H1 (cell line): Measurements from ENCODE around the gene NFE2L2. TPM values are rescaled to one million over a fixed set of nuclear protein-coding genes. Genes with fewer than 3 reads are reported as not detected.

Experiments
- CTCF ChIA-PET: fragments of 300-600 bp; sonication (Branson Sonifier 250); formaldehyde crosslinking; loops from one replicate; lab custom pipeline; 2021; ENCODE audit not compliant: partially characterized antibody; lab: Charles Lee
- POLR2A ChIA-PET: fragments of 300-600 bp; sonication (Branson Sonifier 250); formaldehyde crosslinking; loops from one replicate; lab custom pipeline; 2021; ENCODE audit warnings: inconsistent platforms; ENCODE audit not compliant: partially characterized antibody; lab: Charles Lee
- DNase-seq, 2 experiments: peaks; one replicate each; pipeline versions ENCODE4 v3.0.0 to v3.0.0-alpha.2; 2010 to 2022; ENCODE audit warnings: low spot score in 2 of 2, low read depth in 1 of 2, mixed read lengths in 1 of 2
- FAIRE-seq: peaks from 2 replicates; lab custom pipeline; 2011; peaks lifted over from hg19 to GRCh38; lab: Jason Lieb, UNC
- H2AFZ ChIP-seq: 2 replicates; pipeline ENCODE4 v1.8.1; 2012; ENCODE audit warnings: low read length, inconsistent platforms
- H2AK5ac ChIP-seq: 2 replicates; pipeline ENCODE4 v1.6.1; 2013; ENCODE audit warnings: low read depth, low read length
- H2BK120ac ChIP-seq: replicated peaks from 2 replicates; pipeline ENCODE3; 2013; ENCODE audit warnings: low read depth, low read length, inconsistent platforms
- H2BK12ac ChIP-seq: 2 replicates; pipeline ENCODE4 v1.6.1; 2013; ENCODE audit warnings: low read depth, low read length
- H2BK15ac ChIP-seq: 2 replicates; pipeline ENCODE4 v1.6.1; 2013; ENCODE audit warnings: low read length
- H2BK20ac ChIP-seq: 2 replicates; pipeline ENCODE4 v1.6.1; 2013; ENCODE audit warnings: low read length
- H2BK5ac ChIP-seq: 2 replicates; pipeline ENCODE4 v1.6.1; 2013; ENCODE audit warnings: low read depth, low read length
- H3K14ac ChIP-seq: 2 replicates; pipeline ENCODE4 v1.6.1; 2013; ENCODE audit warnings: inconsistent platforms; ENCODE audit not compliant: insufficient read length
- H3K18ac ChIP-seq: 2 replicates; pipeline ENCODE4 v1.6.1; 2013; ENCODE audit warnings: low read length; ENCODE audit errors: extremely low read depth
- H3K23ac ChIP-seq: 2 replicates; pipeline ENCODE4 v1.6.1; 2013; ENCODE audit warnings: inconsistent platforms; ENCODE audit not compliant: insufficient read length
- H3K23me2 ChIP-seq: 2 replicates; pipeline ENCODE4 v1.6.1; 2013; ENCODE audit warnings: low read depth, low read length
- H3K27ac ChIP-seq: 2 replicates; pipeline ENCODE4 v1.6.1; 2011; ENCODE audit warnings: low read depth, low read length, inconsistent platforms
- H3K27me3 ChIP-seq, 4 experiments: replicated peaks in 1 of 4; 1 replicate in 1 of 4; 2 replicates in 3 of 4; pipeline versions ENCODE4 v1.6.1 to v1.8.1; 2011 to 2013; ENCODE audit warnings: low read length in 3 of 4, mild to moderate bottlenecking in 3 of 4, inconsistent platforms in 2 of 4, mixed read lengths in 2 of 4, moderate library complexity in 1 of 4; ENCODE audit not compliant: control insufficient read depth in 3 of 4, insufficient read depth in 3 of 4; ENCODE audit errors: extremely low read depth in 1 of 4
- H3K36me3 ChIP-seq, 4 experiments: 2 replicates each; pipeline versions ENCODE4 v1.6.1 to v1.8.1; 2011 to 2013; ENCODE audit warnings: mild to moderate bottlenecking in 4 of 4, low read length in 3 of 4, moderate library complexity in 2 of 4, control low read depth in 1 of 4, inconsistent platforms in 1 of 4; ENCODE audit not compliant: insufficient read depth in 4 of 4, control insufficient read depth in 2 of 4
- H3K4ac ChIP-seq: replicated peaks from 2 replicates; pipeline ENCODE3; 2013; ENCODE audit warnings: low read length, low read depth, mixed read lengths, inconsistent platforms; ENCODE audit not compliant: insufficient read length
- H3K4me1 ChIP-seq, 4 experiments: replicated peaks in 1 of 4; 1 replicate in 1 of 4; 2 replicates in 3 of 4; pipeline versions ENCODE4 v1.6.1 to v1.8.1; 2011 to 2013; ENCODE audit warnings: low read length in 3 of 4, inconsistent platforms in 2 of 4, mixed read lengths in 1 of 4; ENCODE audit not compliant: insufficient read depth in 4 of 4, control insufficient read depth in 3 of 4
- H3K4me2 ChIP-seq, 2 experiments: 2 replicates each; pipeline versions ENCODE4 v1.6.1 to v1.8.1; 2011 to 2013; ENCODE audit warnings: low read depth in 2 of 2, low read length in 2 of 2, control low read depth in 1 of 2, inconsistent platforms in 1 of 2, mild to moderate bottlenecking in 1 of 2; ENCODE audit not compliant: insufficient read depth in 1 of 2
- H3K4me3 ChIP-seq, 4 experiments: fragments of 200-600, 300-600 bp in 1 of 4; sonication (generic), shearing (Covaris generic), sonication (Bioruptor Twin) in 1 of 4; 2 replicates each; pipeline versions ENCODE4 v1.5.1 to v1.8.1; 2011 to 2016; ENCODE audit warnings: low read length in 4 of 4, low read depth in 3 of 4, control low read depth in 2 of 4, inconsistent platforms in 2 of 4, mild to moderate bottlenecking in 2 of 4, mixed read lengths in 1 of 4, moderate library complexity in 1 of 4; ENCODE audit not compliant: insufficient read depth in 2 of 4; ENCODE audit errors: extremely low read depth in 1 of 4
- H3K56ac ChIP-seq: replicated peaks from 2 replicates; pipeline ENCODE3; 2013; ENCODE audit warnings: low read depth, mild to moderate bottlenecking, mixed read lengths, low read length, inconsistent platforms; ENCODE audit not compliant: insufficient read length
- H3K79me1 ChIP-seq: 2 replicates; pipeline ENCODE4 v1.6.1; 2013; ENCODE audit warnings: low read depth, low read length, control low read depth
- H3K79me2 ChIP-seq, 2 experiments: 2 replicates each; pipeline versions ENCODE4 v1.6.1 to v1.8.1; 2012 to 2013; ENCODE audit warnings: low read length in 2 of 2, mild to moderate bottlenecking in 2 of 2, inconsistent platforms in 1 of 2; ENCODE audit not compliant: insufficient read depth in 2 of 2, control insufficient read depth in 1 of 2
- H3K9ac ChIP-seq, 4 experiments: replicated peaks in 1 of 4; 1 replicate in 1 of 4; 2 replicates in 3 of 4; pipeline versions ENCODE4 v1.6.1 to v1.8.1; 2011 to 2013; ENCODE audit warnings: low read depth in 3 of 4, low read length in 3 of 4, control low read depth in 2 of 4, mild to moderate bottlenecking in 2 of 4, moderate library complexity in 2 of 4, inconsistent platforms in 1 of 4; ENCODE audit errors: extremely low read depth in 1 of 4
- H3K9me3 ChIP-seq, 2 experiments: 2 replicates each; pipeline versions ENCODE4 v1.6.1 to v1.8.1; 2012 to 2013; ENCODE audit warnings: mild to moderate bottlenecking in 2 of 2, moderate library complexity in 2 of 2, control low read depth in 1 of 2, inconsistent platforms in 1 of 2, low read depth in 1 of 2, low read length in 1 of 2, mixed read lengths in 1 of 2; ENCODE audit not compliant: insufficient read depth in 2 of 2
- H4K20me1 ChIP-seq, 2 experiments: replicated peaks in 1 of 2; 2 replicates each; pipeline versions ENCODE3 to v1.8.1; 2011 to 2013; ENCODE audit warnings: inconsistent platforms in 2 of 2, low read length in 2 of 2, mild to moderate bottlenecking in 1 of 2; ENCODE audit not compliant: insufficient read depth in 2 of 2, control insufficient read depth in 1 of 2
- H4K5ac ChIP-seq: 2 replicates; pipeline ENCODE4 v1.6.1; 2013; ENCODE audit warnings: low read length, low read depth, mixed read lengths, inconsistent platforms; ENCODE audit not compliant: insufficient read length
- H4K8ac ChIP-seq: 2 replicates; pipeline ENCODE4 v1.8.0; 2013; ENCODE audit warnings: mild to moderate bottlenecking, moderate library complexity, low read length, inconsistent platforms; ENCODE audit not compliant: insufficient read depth; ENCODE audit errors: extremely low read depth
- H4K91ac ChIP-seq: replicated peaks from 2 replicates; pipeline ENCODE3; 2013; ENCODE audit warnings: low read length, mixed read lengths, inconsistent platforms; ENCODE audit not compliant: insufficient read length
- HDAC2 ChIP-seq, 2 experiments: fragments of 300-600 bp in 1 of 2; sonication (generic) in 1 of 2; IDR thresholded peaks; 2 replicates each; pipeline ENCODE4 v1.6.1; 2011 to 2012; ENCODE audit warnings: low read depth in 2 of 2, low read length in 2 of 2, mild to moderate bottlenecking in 2 of 2, moderate library complexity in 2 of 2, borderline replicate concordance in 1 of 2, inconsistent platforms in 1 of 2
- RFX5 ChIP-seq: IDR thresholded peaks from 2 replicates; pipeline ENCODE4 v1.6.1; 2011; ENCODE audit warnings: low read depth, low read length, improper control_type of control experiment, borderline replicate concordance
- SIN3A ChIP-seq, 2 experiments: IDR thresholded peaks in 1 of 2; conservative IDR thresholded peaks in 1 of 2; 2 replicates each; pipeline ENCODE4 v1.6.1; 2011 to 2012; ENCODE audit warnings: low read length in 2 of 2, improper control_type of control experiment in 1 of 2, low read depth in 1 of 2, mild to moderate bottlenecking in 1 of 2
- WGBS, 2 experiments: shearing (Covaris generic) in 1 of 2; methylation state at CpG; one replicate each; pipeline versions ENCODE4 v1.1.6 to v1.1.7; 2013 to 2015; ENCODE audit warnings: low lambda C conversion rate in 2 of 2, mixed read lengths in 2 of 2, inconsistent platforms in 1 of 2, low coverage in 1 of 2, missing lambda C conversion rate in 1 of 2; ENCODE audit not compliant: insufficient replicate concordance in 2 of 2, insufficient coverage in 1 of 2, insufficient read length in 1 of 2; ENCODE audit errors: extremely low coverage in 1 of 2, missing lambda C conversion rate in 1 of 2; 5-methylcytosine and 5-hydroxymethylcytosine counted together
- polyA plus RNA-seq, 7 experiments: library from polyadenylated mRNA; depleted of rRNA in 3 of 7; stranded (reverse) in 5 of 7; unstranded in 2 of 7; fragments of >200 nt in 5 of 7; fragments of 200-250 nt in 2 of 7; gene quantifications; 1 replicate in 5 of 7; 2 replicates in 1 of 7; 4 replicates in 1 of 7; pipeline versions ENCODE4 v1.2.1 to v1.2.3, GENCODE V29; 2011 to 2013; ENCODE audit warnings: missing spikeins in 2 of 7, mixed read lengths in 2 of 7
- total RNA-seq: library from RNA; stranded (reverse); fragmentation: NEBNext Ultra II Directional; extraction: Animal tissue kit (Norgen Biotek cat#: 25700); gene quantifications from 2 replicates; pipeline ENCODE4 v1.2.1, GENCODE V29; 2021

Gene NFE2L2
- total and polyA plus RNA-seq, 2 of the 8 experiments (the other 6 are each of a cell fraction or from before 2014, with no cell fraction given): 33.2 to 34.5 TPM

DNA sequence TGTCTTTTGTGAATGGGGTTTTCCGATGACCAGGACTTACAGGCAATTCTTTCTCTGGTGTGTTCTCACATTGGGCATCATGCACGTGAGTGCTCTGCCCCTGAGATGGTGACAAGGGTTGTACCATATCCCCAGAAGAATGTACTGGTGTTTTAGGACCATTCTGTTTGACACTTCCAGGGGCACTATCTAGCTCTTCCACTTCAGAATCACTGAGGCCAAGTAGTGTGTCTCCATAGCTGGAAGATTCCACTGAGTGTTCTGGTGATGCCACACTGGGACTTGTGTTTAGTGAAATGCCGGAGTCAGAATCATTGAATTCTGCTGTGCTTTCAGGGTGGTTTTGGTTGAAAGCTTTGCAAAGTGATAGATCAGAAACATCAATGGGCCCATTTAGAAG is 33.3 kb downstream of the NFE2L2 start:
- TF ChIP-seq RFX5: no peak
- no peak for TF ChIP-seq SIN3A (conservative IDR thresholded peaks at IDR 0.05 in 1 of 2, IDR thresholded peaks at IDR 0.05 in 1 of 2; ENCODE audit: low read depth in 1 of 2, low read length in 2 of 2)
- TF ChIP-seq HDAC2 (IDR thresholded peaks at IDR 0.05; ENCODE audit: borderline replicate concordance in 1 of 2, low read depth in 2 of 2, low read length in 2 of 2): no peak
- Histone ChIP-seq H3K36me3 (peaks cover 8 to 32% (median 27%) of the 10 kb centered on the region in 4 experiments; a peak in 7 of 8 replicates), H2BK12ac (no peak overlapping the region), H4K8ac (no peak overlapping the region; the same call in 1 of the 2 replicates), H4K5ac (no peak overlapping the region), H3K79me1 (no peaks in the 10 kb centered on the region), H3K23ac (no peak overlapping the region), H2BK120ac (no peak overlapping the region), H2AFZ (no peak overlapping the region), H3K27ac (no peak overlapping the region), H3K56ac (no peak overlapping the region), H2AK5ac (no peak overlapping the region), H2BK20ac (no peak overlapping the region), H4K20me1 (peaks cover 1 to 4% of the 10 kb centered on the region in 2 experiments), H3K9me3 (no peaks in the 10 kb centered on the region), H2BK5ac (no peak overlapping the region), H4K91ac (no peak overlapping the region), H3K4me3 (no peak overlapping the region), H3K79me2 (peaks cover 0 to 9% of the 10 kb centered on the region in 2 experiments; a peak in 2 of 4 replicates), H3K27me3 (no peaks in the 10 kb centered on the region), H3K23me2 (no peaks in the 10 kb centered on the region), H3K9ac (no peak overlapping the region), H3K18ac (no peak overlapping the region), H2BK15ac (no peak overlapping the region), H3K4me1 (no peaks in the 10 kb centered on the region), H3K14ac (no peak overlapping the region), H3K4ac (no peak overlapping the region), H3K4me2 (no peak overlapping the region)
- DNase-seq (no peak), FAIRE-seq (no peak)
- ChIA-PET POLR2A (interaction anchor here (1.1 to 9.4 kb wide), 7 partner anchors 11 to 33 kb away, joined by 3 to 98 read pairs (median 4); partner anchors contain the start of gene NFE2L2), CTCF (interaction anchor here (0.6 to 1.4 kb wide), 7 partner anchors 8 to 589 kb away, joined by 3 to 4 read pairs (median 3); no protein-coding TSS in a partner anchor)
- 88% methylated on average over 3 of the region's 3 CpGs; no CpG with 5 or more reads in 1 of the 2 experiments for WGBS, 2 experiments
